Hepatocyte (in vitro differentiated cells): ENCODE results near the gene ARMC10. TPM values are rescaled to one million over a fixed set of nuclear protein-coding genes. Genes with fewer than 3 reads are reported as not detected.

Experiments used
- DNase-seq: peaks from one replicate; pipeline ENCODE4 v3.0.0-alpha.2; 2016; ENCODE audit warnings: low spot score
- H2AFZ ChIP-seq: fragments of 200-600 bp; sonication (generic); 2 replicates; pipeline ENCODE4 v1.6.0; 2016; ENCODE audit warnings: antibody characterized with exemption, mild to moderate bottlenecking
- H3K27ac ChIP-seq: fragments of 200-600 bp; sonication (generic); 2 replicates; pipeline ENCODE4 v1.5.1; 2016; ENCODE audit warnings: mild to moderate bottlenecking
- H3K27me3 ChIP-seq: fragments of 200-600 bp; sonication (generic); 2 replicates; pipeline ENCODE4 v1.6.1; 2016
- H3K36me3 ChIP-seq: fragments of 200-600 bp; sonication (generic); replicated peaks from 2 replicates; pipeline ENCODE4 v1.5.1; 2016; ENCODE audit warnings: low read depth; ENCODE audit not compliant: insufficient read depth
- H3K4me1 ChIP-seq: fragments of 200-600 bp; sonication (generic); 2 replicates; pipeline ENCODE4 v1.5.1; 2016; ENCODE audit warnings: mild to moderate bottlenecking, moderate library complexity; ENCODE audit not compliant: insufficient read depth
- H3K4me2 ChIP-seq: fragments of 200-600 bp; sonication (generic); 2 replicates; pipeline ENCODE4 v1.6.0; 2016
- H3K4me3 ChIP-seq: fragments of 200-600 bp; sonication (generic); 2 replicates; pipeline ENCODE4 v1.5.1; 2016; ENCODE audit warnings: mild to moderate bottlenecking
- H3K79me2 ChIP-seq: fragments of 200-600 bp; sonication (generic); 2 replicates; pipeline ENCODE4 v1.6.0; 2017; ENCODE audit warnings: mild to moderate bottlenecking
- H3K9me2 ChIP-seq: fragments of 200-600 bp; sonication (generic); replicated peaks from 2 replicates; pipeline ENCODE4 v1.6.0; 2017; ENCODE audit warnings: mild to moderate bottlenecking; ENCODE audit not compliant: insufficient read depth
- H3K9me3 ChIP-seq: fragments of 200-600 bp; sonication (generic); 2 replicates; pipeline ENCODE4 v1.5.1; 2016; ENCODE audit warnings: low read depth, mild to moderate bottlenecking
- H4K20me1 ChIP-seq: fragments of 200-600 bp; sonication (generic); 2 replicates; pipeline ENCODE4 v1.6.0; 2016; ENCODE audit warnings: mild to moderate bottlenecking; ENCODE audit not compliant: insufficient read depth, poor library complexity, severe bottlenecking
- CTCF ChIP-seq: fragments of 200-600 bp; sonication (generic); IDR thresholded peaks from 2 replicates; pipeline ENCODE4 v1.5.1; 2016; ENCODE audit warnings: antibody characterized with exemption, mild to moderate bottlenecking; ENCODE audit not compliant: poor library complexity
- EZH2 ChIP-seq: fragments of 200-600 bp; sonication (generic); IDR thresholded peaks from 2 replicates; pipeline ENCODE4 v1.6.1; 2016; ENCODE audit warnings: antibody characterized with exemption, mild to moderate bottlenecking, borderline replicate concordance
- EZH2phosphoT487 ChIP-seq: fragments of 200-600 bp; sonication (generic); IDR thresholded peaks from one replicate; pipeline ENCODE4 v1.6.1; 2018; ENCODE audit warnings: antibody characterized with exemption, mild to moderate bottlenecking, low read depth, moderate library complexity; ENCODE audit not compliant: unreplicated experiment, severe bottlenecking
- WGBS: methylation state at CpG from one replicate; pipeline ENCODE4 v1.1.6; 2016; ENCODE audit warnings: low lambda C conversion rate; ENCODE audit errors: missing lambda C conversion rate; 5-methylcytosine and 5-hydroxymethylcytosine counted together
- polyA plus RNA-seq: library from polyadenylated mRNA; unstranded; fragments of >200 nt; fragmentation: Nextera tagmentation; extraction: Ambion mirVana; gene quantifications from 2 replicates; pipeline ENCODE4 v1.2.1, GENCODE V29; 2016
- total RNA-seq: library from RNA; depleted of rRNA; stranded (reverse); fragments of >200 nt; gene quantifications from 2 replicates; pipeline ENCODE4 v1.2.3, GENCODE V29; 2014

The ARMC10 gene
- total and polyA plus RNA-seq, 2 experiments from 2014 or later: 27.2 to 33.5 TPM

GRCh38 chr7:103129702-103130549 lies 55.0 kb downstream of the ARMC10 start:
- TF ChIP-seq EZH2phosphoT487 (no peak), CTCF (no peak), EZH2 (no peak)
- no peaks in the 10 kb centered on the region for H3K9me3 ChIP-seq
- H3K27me3 ChIP-seq: no peaks in the 10 kb centered on the region
- peaks cover 32% of the 10 kb centered on the region for H3K79me2 ChIP-seq
- H3K4me3 ChIP-seq: no peak overlapping the region
- 74% methylated on average over 6 of the region's 6 CpGs for WGBS
- H4K20me1 ChIP-seq: no peaks in the 10 kb centered on the region
- peak overlapping the region; percentile 63 for H3K4me2 ChIP-seq
- DNase-seq: no peak
- no peaks in the 10 kb centered on the region for H3K9me2 ChIP-seq
- peak overlapping the region; percentile 9 for H2AFZ ChIP-seq
- peak overlapping the region; percentile 1 for H3K27ac ChIP-seq
- peaks cover 19% of the 10 kb centered on the region for H3K4me1 ChIP-seq
- H3K36me3 ChIP-seq: no peaks in the 10 kb centered on the region

GRCh38 chr7:103130901-103131624 lies 56.1 kb downstream of the ARMC10 start:
- Histone ChIP-seq H3K4me2 (no peak overlapping the region), H3K9me2 (no peaks in the 10 kb centered on the region), H3K9me3 (no peaks in the 10 kb centered on the region), H3K4me3 (no peak overlapping the region), H3K79me2 (peaks cover 32% of the 10 kb centered on the region), H4K20me1 (no peaks in the 10 kb centered on the region), H3K27me3 (no peaks in the 10 kb centered on the region), H3K4me1 (peaks cover 27% of the 10 kb centered on the region), H3K36me3 (no peaks in the 10 kb centered on the region), H2AFZ (no peak overlapping the region), H3K27ac (no peak overlapping the region)
- WGBS: 85% methylated on average over 9 of the region's 9 CpGs
- TF ChIP-seq CTCF (no peak), EZH2phosphoT487 (no peak), EZH2 (no peak)
- DNase-seq: no peak

GRCh38 chr7:103132995-103133688 lies 58.2 kb downstream of the ARMC10 start:
- WGBS: 79% methylated on average over 9 of the region's 9 CpGs
- H3K4me2 ChIP-seq: no peak overlapping the region
- H3K9me3 ChIP-seq: no peaks in the 10 kb centered on the region
- TF ChIP-seq CTCF (no peak), EZH2phosphoT487 (no peak), EZH2 (no peak)
- H4K20me1 ChIP-seq: no peaks in the 10 kb centered on the region
- no peaks in the 10 kb centered on the region for H3K27me3 ChIP-seq
- H2AFZ ChIP-seq: no peak overlapping the region
- no peak overlapping the region for H3K27ac ChIP-seq
- no peak for DNase-seq
- no peaks in the 10 kb centered on the region for H3K36me3 ChIP-seq
- H3K4me1 ChIP-seq: peaks cover 27% of the 10 kb centered on the region
- H3K4me3 ChIP-seq: no peak overlapping the region
- no peaks in the 10 kb centered on the region for H3K9me2 ChIP-seq
- peaks cover 38% of the 10 kb centered on the region for H3K79me2 ChIP-seq
